Hepatocyte (in vitro differentiated cells): ENCODE results near the gene PEAK1.

ENCODE experiments used
- EZH2phosphoT487 ChIP-seq: fragments of 200-600 bp; sonication (generic); IDR thresholded peaks from one replicate; pipeline ENCODE4 v1.6.1; 2018; ENCODE audit warnings: antibody characterized with exemption, mild to moderate bottlenecking, low read depth, moderate library complexity; ENCODE audit not compliant: unreplicated experiment, severe bottlenecking
- TF ChIP-seq, protein P1 (sequence below): fragments of 200-600 bp; sonication (generic); IDR thresholded peaks from 2 replicates; pipeline ENCODE4 v1.5.1; 2016; ENCODE audit warnings: antibody characterized with exemption, mild to moderate bottlenecking; ENCODE audit not compliant: poor library complexity

- TF ChIP-seq, protein P1, sequence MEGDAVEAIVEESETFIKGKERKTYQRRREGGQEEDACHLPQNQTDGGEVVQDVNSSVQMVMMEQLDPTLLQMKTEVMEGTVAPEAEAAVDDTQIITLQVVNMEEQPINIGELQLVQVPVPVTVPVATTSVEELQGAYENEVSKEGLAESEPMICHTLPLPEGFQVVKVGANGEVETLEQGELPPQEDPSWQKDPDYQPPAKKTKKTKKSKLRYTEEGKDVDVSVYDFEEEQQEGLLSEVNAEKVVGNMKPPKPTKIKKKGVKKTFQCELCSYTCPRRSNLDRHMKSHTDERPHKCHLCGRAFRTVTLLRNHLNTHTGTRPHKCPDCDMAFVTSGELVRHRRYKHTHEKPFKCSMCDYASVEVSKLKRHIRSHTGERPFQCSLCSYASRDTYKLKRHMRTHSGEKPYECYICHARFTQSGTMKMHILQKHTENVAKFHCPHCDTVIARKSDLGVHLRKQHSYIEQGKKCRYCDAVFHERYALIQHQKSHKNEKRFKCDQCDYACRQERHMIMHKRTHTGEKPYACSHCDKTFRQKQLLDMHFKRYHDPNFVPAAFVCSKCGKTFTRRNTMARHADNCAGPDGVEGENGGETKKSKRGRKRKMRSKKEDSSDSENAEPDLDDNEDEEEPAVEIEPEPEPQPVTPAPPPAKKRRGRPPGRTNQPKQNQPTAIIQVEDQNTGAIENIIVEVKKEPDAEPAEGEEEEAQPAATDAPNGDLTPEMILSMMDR = no peak
- no peak for TF ChIP-seq EZH2phosphoT487
These were observed 64.6 kb downstream of the PEAK1 start for GRCh38 chr15:77355321-77355720.
